Type B pancreatic cell (in vitro differentiated cells): ENCODE measurements around the gene MRPS21. TPM values are rescaled to one million over a fixed set of nuclear protein-coding genes. Genes with fewer than 3 reads are reported as not detected.
A peak's percentile ranks its signal among the peaks of the same experiment; 100 is the strongest.

ENCODE experiments used
- DNase-seq: peaks from one replicate; pipeline ENCODE4 v3.0.0; 2021; ENCODE audit warnings: mixed read lengths; ENCODE audit not compliant: unreplicated experiment; ENCODE audit errors: extremely low spot score
- H3K27ac Mint-ChIP-seq: 2 replicates; pipeline ENCODE4 v1.8.0; 2021; ENCODE audit warnings: mild to moderate bottlenecking, mixed read lengths
- H3K27me3 Mint-ChIP-seq: 2 replicates; pipeline ENCODE4 v1.8.0; 2021; ENCODE audit warnings: mixed read lengths
- H3K36me3 Mint-ChIP-seq: 2 replicates; pipeline ENCODE4 v1.8.0; 2021; ENCODE audit warnings: mixed read lengths
- H3K4me1 Mint-ChIP-seq: one replicate; pipeline ENCODE4 v1.8.0; 2021; ENCODE audit warnings: mixed read lengths; ENCODE audit not compliant: unreplicated experiment
- H3K4me3 Mint-ChIP-seq: 2 replicates; pipeline ENCODE4 v1.8.0; 2021; ENCODE audit warnings: mild to moderate bottlenecking, mixed read lengths
- H3K9me3 Mint-ChIP-seq: 2 replicates; pipeline ENCODE4 v1.8.0; 2021; ENCODE audit warnings: mixed read lengths
- CTCF ChIP-seq: fragments of 200-600 bp; sonication (generic); conservative IDR thresholded peaks from 2 replicates; pipeline ENCODE4 v1.5.0; 2021; ENCODE audit warnings: antibody characterized with exemption, mild to moderate bottlenecking
- total RNA-seq: library from RNA; stranded (reverse); gene quantifications from 2 replicates; pipeline ENCODE4 v1.2.1, GENCODE V29; 2021; ENCODE audit warnings: low replicate concordance

The MRPS21 gene
- total RNA-seq, 1 donor from 2014 or later = 81.7 TPM

DNA sequence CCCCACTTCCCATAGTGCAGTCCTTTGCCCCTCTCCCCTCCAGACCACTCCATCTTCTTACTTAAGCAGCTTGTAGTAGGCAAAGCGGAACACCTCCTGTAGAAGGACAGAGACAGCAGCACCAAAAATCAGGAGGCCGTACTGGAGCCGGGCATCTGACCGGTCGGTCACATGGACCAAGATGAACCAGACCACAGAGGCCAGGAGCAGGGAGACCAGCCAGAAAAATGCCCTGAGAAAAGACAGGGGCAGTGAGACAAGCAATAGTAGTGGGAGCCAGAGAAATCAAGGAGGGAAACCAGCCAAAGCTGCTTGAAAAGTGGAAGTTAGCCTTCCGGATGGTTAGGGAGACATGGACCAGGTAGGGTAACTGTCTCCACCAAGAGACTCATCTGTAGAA lies 25.8 kb upstream of the MRPS21 start:
- peaks cover 9% of the 10 kb centered on the region for H3K36me3 Mint-ChIP-seq
- no peaks in the 10 kb centered on the region for H3K27me3 Mint-ChIP-seq
- H3K4me3 Mint-ChIP-seq = peak overlapping the region; percentile 96
- TF ChIP-seq CTCF = no peak
- peak overlapping the region; percentile 91 for H3K27ac Mint-ChIP-seq
- no peaks in the 10 kb centered on the region for H3K9me3 Mint-ChIP-seq
- H3K4me1 Mint-ChIP-seq = peaks cover 27% of the 10 kb centered on the region
- DNase-seq = no peak

- Mint-ChIP-seq H3K27ac (peak overlapping the region; percentile 91), H3K9me3 (no peaks in the 10 kb centered on the region), H3K27me3 (no peaks in the 10 kb centered on the region), H3K36me3 (peaks cover 9% of the 10 kb centered on the region), H3K4me1 (peaks cover 31% of the 10 kb centered on the region), H3K4me3 (peak overlapping the region; percentile 96)
- DNase-seq = no peak
- no peak for TF ChIP-seq CTCF
Measured at GRCh38 chr1:150268340-150268704, 25.3 kb upstream of the MRPS21 start.

DNA sequence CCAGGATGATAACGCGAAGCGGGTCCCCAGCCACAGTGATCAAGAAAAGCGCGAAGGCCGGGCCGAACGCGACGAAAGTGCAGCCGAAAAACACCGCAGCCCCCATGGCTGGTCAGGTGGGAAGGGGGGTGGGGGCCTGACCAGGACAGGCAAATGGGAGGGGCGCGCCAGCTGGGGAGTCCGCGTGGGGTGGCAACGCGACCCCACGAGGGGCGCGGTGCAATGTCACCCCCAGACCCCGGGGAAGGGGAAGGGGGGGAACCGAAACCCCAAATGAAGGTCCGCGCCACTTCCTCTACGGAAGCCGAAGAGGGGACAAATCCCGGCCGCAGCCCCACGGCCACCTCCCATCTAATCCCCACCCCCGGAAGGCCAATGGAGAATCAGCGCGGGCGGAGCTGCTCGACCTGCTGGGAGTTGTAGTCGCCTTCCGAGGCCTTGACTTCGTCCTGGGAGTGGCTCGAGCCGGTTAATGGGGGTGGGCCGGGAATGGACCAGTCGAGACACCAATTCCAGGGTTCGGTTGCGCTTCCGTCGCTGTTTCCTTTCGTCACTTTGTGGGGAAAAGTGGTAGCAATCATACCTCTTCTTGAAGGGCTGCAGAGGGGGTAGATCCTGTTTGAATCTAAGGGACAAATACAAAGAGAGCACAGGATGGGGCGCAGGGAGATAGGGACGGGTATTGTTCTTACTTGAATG lies 24.8 kb upstream of the MRPS21 start, which contains the start of gene APH1A:
TSS of gene APH1A (minus strand) at position 312 of the 699 bp plus-strand sequence. CDS start at position 106, 206 bp downstream.
- H3K36me3 Mint-ChIP-seq = peaks cover 13% of the 10 kb centered on the region
- H3K9me3 Mint-ChIP-seq = no peaks in the 10 kb centered on the region
- H3K27me3 Mint-ChIP-seq = no peaks in the 10 kb centered on the region
- no peak for TF ChIP-seq CTCF
- DNase-seq = peak; percentile 96
- peaks cover 36% of the 10 kb centered on the region for H3K4me1 Mint-ChIP-seq
- H3K27ac Mint-ChIP-seq = peak within 1 kb of the TSS; percentile 91
- peak within 1 kb of the TSS; percentile 96 for H3K4me3 Mint-ChIP-seq

DNA sequence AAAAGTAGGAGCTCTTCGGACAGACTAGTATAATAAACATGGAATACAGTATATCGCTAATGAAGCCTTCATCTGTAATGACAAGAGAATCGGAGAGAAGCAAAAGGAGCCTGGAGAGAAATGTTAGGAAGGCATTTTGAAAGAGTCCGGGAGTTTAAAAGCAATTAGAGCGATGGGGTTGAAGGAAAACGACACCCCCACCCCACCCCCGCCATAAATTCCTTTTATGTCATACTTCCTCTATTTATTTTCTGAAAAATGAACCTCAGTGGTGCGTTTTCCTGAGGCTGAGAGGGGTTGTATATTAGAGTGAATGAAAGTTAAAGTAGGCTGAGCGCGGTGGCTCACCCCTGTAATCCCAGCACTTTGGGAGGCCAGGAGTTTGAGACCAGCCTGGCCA lies 24.2 kb upstream of the MRPS21 start:
- DNase-seq = no peak
- TF ChIP-seq CTCF = no peak
- Mint-ChIP-seq H3K4me1 (peaks cover 37% of the 10 kb centered on the region), H3K27me3 (no peaks in the 10 kb centered on the region), H3K4me3 (peak overlapping the region; percentile 96), H3K36me3 (peaks cover 12% of the 10 kb centered on the region), H3K27ac (peak overlapping the region; percentile 91), H3K9me3 (no peaks in the 10 kb centered on the region)

- peaks cover 8% of the 10 kb centered on the region for H3K36me3 Mint-ChIP-seq
- no peak overlapping the region for H3K27ac Mint-ChIP-seq
- peak overlapping the region; percentile 84 for H3K4me3 Mint-ChIP-seq
- no peaks in the 10 kb centered on the region for H3K9me3 Mint-ChIP-seq
- H3K27me3 Mint-ChIP-seq = no peaks in the 10 kb centered on the region
- TF ChIP-seq CTCF = no peak
- no peak for DNase-seq
- H3K4me1 Mint-ChIP-seq = peaks cover 37% of the 10 kb centered on the region
Measured at GRCh38 chr1:150271291-150271959, 22.2 kb upstream of the MRPS21 start.
